ENCODE data around the gene THSD4.

GRCh38 chr15:71597126-71597525 is 481.9 kb downstream of the THSD4 start:
- TF ChIP-seq CTCF (IDR thresholded peaks at IDR 0.05; ENCODE audit: control extremely low read depth in 1 of 3, insufficient read depth in 1 of 3, low read depth in 1 of 3, low read length in 3 of 3) (no peak), YY1 (IDR thresholded peaks at IDR 0.05; ENCODE audit: low read depth, low read length) (no peak), EP300 (IDR thresholded peaks at IDR 0.05; ENCODE audit: borderline replicate concordance in 1 of 2, low read depth in 2 of 2, low read length in 2 of 2) (no peak), POLR2A (IDR thresholded peaks at IDR 0.05; ENCODE audit: control extremely low read depth in 1 of 2, low read depth in 2 of 2, low read length in 2 of 2) (no peak), POLR2AphosphoS5 (IDR thresholded peaks at IDR 0.05; ENCODE audit: low read depth, low read length) (no peak), EZH2 (IDR thresholded peaks at IDR 0.05; ENCODE audit: low read depth, low read length, severe bottlenecking) (no peak), ATF2 (IDR thresholded peaks at IDR 0.05; ENCODE audit: low read length) (no peak), KDM5A (IDR thresholded peaks at IDR 0.05; ENCODE audit: low read length) (no peak), CEBPB (IDR thresholded peaks at IDR 0.05; ENCODE audit: low read depth, low read length) (no peak), FOSL1 (IDR thresholded peaks at IDR 0.05; ENCODE audit: insufficient read depth, low read depth, low read length) (no peak)

Measured in H1 (cell line).